ENCODE data around the gene CGREF1.
A peak's percentile ranks its signal among the peaks of the same experiment; 100 is the strongest.
"Not testable (repeated sequence)": the region's sequence is repeated elsewhere in the genome, so short reads cannot be mapped to it uniquely, and the experiment has no call there.

The CGREF1 gene

DNA sequence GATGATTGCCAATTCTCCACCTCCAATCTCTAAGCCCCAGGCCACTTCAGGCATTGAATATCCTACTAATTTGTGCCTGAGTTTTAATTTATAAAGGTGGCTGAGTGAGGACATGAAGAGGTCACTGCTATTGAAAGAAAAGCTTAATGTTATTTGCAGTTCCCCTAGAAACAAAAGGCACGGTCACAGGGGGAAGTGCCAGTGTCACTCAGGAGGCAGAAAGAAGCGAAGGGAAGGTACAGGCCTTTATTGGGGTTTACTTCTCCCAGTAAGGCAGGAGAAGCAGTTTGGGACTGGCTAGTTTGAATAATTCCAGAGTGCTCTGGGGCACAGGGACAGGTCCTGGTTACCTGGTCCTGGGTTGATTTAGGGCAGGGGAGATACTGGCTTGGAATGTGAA, 3.0 kb upstream of the CGREF1 start:
- no peak overlapping the region for H3K27ac ChIP-seq
- TF ChIP-seq, protein P1, sequence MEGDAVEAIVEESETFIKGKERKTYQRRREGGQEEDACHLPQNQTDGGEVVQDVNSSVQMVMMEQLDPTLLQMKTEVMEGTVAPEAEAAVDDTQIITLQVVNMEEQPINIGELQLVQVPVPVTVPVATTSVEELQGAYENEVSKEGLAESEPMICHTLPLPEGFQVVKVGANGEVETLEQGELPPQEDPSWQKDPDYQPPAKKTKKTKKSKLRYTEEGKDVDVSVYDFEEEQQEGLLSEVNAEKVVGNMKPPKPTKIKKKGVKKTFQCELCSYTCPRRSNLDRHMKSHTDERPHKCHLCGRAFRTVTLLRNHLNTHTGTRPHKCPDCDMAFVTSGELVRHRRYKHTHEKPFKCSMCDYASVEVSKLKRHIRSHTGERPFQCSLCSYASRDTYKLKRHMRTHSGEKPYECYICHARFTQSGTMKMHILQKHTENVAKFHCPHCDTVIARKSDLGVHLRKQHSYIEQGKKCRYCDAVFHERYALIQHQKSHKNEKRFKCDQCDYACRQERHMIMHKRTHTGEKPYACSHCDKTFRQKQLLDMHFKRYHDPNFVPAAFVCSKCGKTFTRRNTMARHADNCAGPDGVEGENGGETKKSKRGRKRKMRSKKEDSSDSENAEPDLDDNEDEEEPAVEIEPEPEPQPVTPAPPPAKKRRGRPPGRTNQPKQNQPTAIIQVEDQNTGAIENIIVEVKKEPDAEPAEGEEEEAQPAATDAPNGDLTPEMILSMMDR (conservative IDR thresholded peaks at IDR 0.05), result no peak

DNA sequence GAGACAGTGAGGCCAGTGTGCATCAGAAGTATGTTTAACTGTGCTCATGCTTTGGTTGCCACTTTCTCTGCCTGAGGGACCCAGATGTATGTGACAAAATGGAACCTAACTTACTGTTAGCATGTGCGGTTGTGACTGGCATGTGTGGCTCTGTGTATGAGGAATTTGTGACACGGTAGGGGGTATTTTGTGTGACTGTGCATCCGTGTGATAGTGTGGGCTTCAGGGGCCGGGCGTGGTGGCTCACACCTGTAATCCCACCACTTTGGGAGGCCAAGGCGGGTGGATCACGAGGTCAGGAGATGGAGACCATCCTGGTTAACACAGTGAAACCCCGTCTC, 372 bp upstream of the CGREF1 start:
- peak overlapping the region; percentile 84 for H3K27ac ChIP-seq

DNA sequence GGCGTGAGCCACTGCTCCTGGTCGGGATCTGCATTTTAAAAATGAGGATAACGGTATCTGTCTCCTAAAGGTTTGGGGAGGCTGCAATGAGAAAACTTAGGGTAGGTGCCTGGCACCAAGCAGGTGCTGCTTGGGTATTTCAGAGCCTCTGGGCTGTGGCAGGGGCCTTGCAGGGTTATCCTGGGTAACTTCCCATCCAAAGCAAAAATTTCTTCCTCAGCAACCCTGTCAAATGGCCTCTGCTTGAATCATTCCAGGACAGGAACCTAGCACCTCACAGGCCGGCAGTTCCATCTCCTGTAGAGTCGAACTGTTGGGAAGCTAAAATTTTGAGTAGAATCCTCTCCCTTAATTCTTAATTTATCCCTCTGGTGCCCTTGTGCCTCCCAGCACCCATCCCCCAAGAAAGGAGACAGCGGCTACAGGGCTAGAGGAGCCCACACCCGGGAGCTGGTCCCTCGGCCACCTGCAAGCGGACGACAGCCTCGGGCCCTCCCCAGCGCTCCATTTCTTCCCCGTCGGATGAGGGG, 868 bp downstream of the CGREF1 start:
- TF ChIP-seq, protein P1 (conservative IDR thresholded peaks at IDR 0.05), result no peak
- H3K27ac ChIP-seq, result peak overlapping the region; percentile 84

DNA sequence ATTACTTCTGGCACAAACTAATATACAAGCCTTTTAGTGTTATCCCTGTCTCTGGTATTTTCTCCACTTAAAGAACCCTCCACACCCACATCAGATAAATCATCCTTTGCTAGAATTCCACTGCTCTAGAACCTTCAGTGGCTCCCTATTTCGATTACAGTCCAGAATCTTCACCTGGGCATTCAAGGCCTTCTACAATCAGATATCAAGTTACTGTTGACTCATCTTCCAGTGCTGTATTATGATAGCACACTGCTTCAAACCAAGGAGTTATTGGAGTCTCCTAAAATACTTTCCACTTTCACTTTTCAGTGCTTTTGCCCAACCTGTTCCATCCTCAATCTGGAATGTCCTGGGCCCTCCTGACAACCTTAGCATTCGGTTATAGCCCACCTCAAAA, 3.4 kb downstream of the CGREF1 start:
- TF ChIP-seq, protein P1 (conservative IDR thresholded peaks at IDR 0.05), result no peak
- no peak overlapping the region for H3K27ac ChIP-seq

DNA sequence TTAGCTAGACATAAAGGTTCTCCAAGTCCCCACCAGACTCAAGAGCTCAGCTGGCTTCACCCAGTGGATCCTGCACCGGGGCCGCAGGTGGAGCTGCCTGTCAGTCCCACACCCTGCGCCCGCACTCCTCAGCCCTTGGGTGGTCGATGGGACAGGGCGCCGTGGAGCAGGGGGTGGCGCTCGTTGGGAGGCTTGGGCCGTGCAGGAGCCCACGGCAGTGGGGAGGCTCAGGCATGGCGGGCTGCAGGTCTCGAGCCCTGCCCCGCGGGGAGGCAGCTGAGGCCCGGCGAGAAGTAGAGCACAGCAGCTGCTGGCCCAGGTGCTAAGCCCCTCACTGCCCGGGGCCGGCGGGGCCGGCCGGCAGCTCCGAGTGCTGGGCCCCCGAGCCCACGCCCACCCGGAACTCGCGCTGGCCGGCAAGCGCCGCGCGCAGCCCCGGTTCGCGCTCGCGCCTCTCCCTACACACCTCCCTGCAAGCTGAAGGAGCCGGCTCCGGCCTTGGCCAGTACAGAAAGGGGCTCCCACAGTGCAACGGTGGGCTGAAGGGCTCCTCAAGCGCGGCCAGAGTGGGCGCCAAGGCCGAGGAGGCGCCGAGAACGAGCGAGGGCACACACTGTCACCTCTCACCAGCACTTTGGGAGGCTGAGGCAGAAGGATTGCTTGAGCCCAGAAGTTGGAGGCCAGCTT, 7.4 kb downstream of the CGREF1 start:
- H3K27ac ChIP-seq, result not testable (repeated sequence)

DNA sequence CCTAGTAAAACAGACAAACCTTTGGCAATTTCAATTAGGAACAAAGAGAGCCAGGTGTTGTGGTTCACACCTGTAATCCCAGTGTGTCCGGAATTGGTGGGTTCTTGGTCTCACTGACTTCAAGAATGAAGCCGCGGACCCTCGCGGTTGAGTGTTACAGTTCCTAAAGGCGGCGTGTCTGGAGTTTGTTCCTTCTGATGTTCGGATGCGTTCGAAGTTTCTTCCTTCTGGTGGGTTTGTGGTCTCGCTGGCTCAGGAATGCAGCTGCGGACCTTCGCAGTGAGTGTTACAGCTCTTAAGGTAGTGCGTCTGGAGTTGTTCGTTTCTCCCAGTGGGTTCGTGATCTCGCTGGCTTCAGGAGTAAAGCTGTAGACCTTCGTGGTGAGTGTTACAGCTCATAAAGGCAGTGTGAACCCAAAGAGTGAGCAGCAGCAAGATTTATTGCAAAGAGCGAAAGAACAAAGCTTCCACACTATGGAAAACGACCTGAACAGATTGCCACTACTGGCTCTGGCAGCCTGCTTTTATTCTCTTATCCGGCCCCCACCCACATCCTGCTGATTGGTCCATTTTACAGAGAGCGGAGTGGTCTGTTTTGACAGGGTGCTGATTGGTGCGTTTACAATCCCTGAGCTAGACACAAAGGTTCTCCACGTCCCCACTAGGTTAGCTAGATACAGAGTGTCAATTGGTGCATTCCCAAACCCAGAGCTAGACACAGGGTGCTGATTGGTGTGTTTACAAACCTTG, 8.2 kb downstream of the CGREF1 start:
- not testable (repeated sequence) for H3K27ac ChIP-seq

DNA sequence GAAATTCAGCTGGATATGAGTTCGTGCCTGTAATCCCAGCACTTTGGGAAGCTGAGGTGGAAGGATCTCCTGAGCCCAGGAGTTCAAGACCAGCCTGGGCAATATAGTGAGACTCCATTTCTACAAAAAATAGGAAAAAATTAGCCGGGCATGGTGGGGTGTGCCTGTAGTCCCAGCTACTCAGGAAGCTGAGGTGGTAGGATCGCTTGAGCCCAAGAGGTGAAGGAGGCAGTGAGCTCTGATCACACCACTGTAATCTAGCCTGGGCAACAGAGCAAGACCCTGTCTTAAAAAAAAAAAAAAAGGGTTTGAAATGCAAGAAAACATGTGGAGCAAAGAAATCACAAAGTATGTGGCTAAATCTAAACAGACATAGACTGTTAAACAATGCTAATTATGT, 9.8 kb downstream of the CGREF1 start:
- H3K27ac ChIP-seq, result no peak overlapping the region
- TF ChIP-seq, protein P1 (conservative IDR thresholded peaks at IDR 0.05), result no peak

DNA sequence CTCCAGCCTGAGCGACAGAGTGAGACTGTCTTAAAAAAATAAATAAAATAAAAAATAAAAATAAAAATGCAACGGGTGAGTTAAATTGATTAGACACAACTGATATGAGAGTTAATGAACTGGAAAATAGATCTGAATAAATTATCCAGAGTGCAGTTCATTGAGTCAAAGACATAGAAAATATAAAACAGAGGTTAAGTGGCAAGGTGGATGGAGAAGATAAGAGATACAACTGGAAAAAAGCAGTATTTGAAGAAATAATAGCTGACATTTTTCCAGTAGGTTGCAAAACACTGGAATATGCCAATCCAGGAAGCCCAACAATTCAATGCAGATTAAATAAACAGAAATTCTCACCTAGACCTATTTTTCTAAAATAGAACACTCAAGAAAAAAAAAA, 10.7 kb downstream of the CGREF1 start:
- TF ChIP-seq, protein P1 (conservative IDR thresholded peaks at IDR 0.05), result no peak
- H3K27ac ChIP-seq, result no peak overlapping the region

DNA sequence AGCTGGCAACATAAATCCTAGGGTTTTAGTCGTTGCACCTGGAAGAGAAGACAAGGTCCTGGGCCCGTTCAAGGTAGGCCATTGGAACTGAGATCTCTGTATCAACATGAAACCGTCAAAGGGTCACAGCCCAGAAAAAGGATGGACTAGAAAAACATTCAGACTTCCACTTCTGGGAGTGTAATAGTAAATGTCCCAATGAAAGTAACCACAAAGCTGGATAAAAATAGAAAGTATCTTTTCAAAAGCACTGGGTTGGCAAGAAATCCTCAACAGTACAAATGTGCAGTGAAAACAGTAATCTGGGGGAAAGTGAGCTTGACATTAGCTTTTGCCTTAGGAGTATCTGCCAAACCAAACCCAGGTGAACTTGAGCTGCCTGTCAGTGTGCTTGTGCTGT, 12.9 kb downstream of the CGREF1 start:
- TF ChIP-seq, protein P1 (conservative IDR thresholded peaks at IDR 0.05), result no peak
- no peak overlapping the region for H3K27ac ChIP-seq
